ENCODE data around the gene NDOR1. TPM values are rescaled to one million over a fixed set of nuclear protein-coding genes. Genes with fewer than 3 reads are reported as not detected.

Gene NDOR1
- total and polyA plus RNA-seq, 8 donors: 9.1 to 19.5 (median 11.1) TPM

GRCh38 chr9:137234055-137234697 lies 28.7 kb downstream of the NDOR1 start:
- Histone ChIP-seq H3K4me1 (peaks cover 7 to 36% of the 10 kb centered on the region in 2 donors), H3K27me3 (peaks cover 0 to 70% of the 10 kb centered on the region in 2 donors), H3K36me3 (no peaks in the 10 kb centered on the region), H3K9me3 (no peaks in the 10 kb centered on the region), H3K27ac (no peak overlapping the region), H3K4me3 (no peak overlapping the region)
- DNase-seq (no peak), ATAC-seq (no peak)
- no peak for TF ChIP-seq CTCF (IDR thresholded peaks at IDR 0.05)
- intact Hi-C loops (cut with DNase I): no loop called here

GRCh38 chr9:137234758-137235423 lies 29.4 kb downstream of the NDOR1 start:
- Histone ChIP-seq H3K27ac (no peak overlapping the region), H3K9me3 (no peaks in the 10 kb centered on the region), H3K4me3 (no peak overlapping the region), H3K36me3 (no peaks in the 10 kb centered on the region), H3K27me3 (peaks cover 0 to 63% of the 10 kb centered on the region in 2 donors), H3K4me1 (peaks cover 7 to 43% of the 10 kb centered on the region in 2 donors)
- intact Hi-C loops (cut with DNase I): no loop called here
- TF ChIP-seq CTCF (IDR thresholded peaks at IDR 0.05): no peak
- ATAC-seq (no peak), DNase-seq (no peak)

GRCh38 chr9:137235424-137236237 lies 30.1 kb downstream of the NDOR1 start:
- intact Hi-C loops (cut with DNase I): no loop called here
- no peaks in the 10 kb centered on the region for H3K36me3 ChIP-seq
- no peak for TF ChIP-seq CTCF (IDR thresholded peaks at IDR 0.05)
- H3K9me3 ChIP-seq: no peaks in the 10 kb centered on the region
- no peak overlapping the region for H3K27ac ChIP-seq
- H3K4me3 ChIP-seq: peak overlapping the region in 1 of 2 donors; percentile 16
- peaks cover 0 to 55% of the 10 kb centered on the region in 2 donors for H3K27me3 ChIP-seq
- ATAC-seq: no peak
- no peak for DNase-seq
- H3K4me1 ChIP-seq: peaks cover 7 to 49% of the 10 kb centered on the region in 2 donors

- Histone ChIP-seq H3K9me3 (no peaks in the 10 kb centered on the region), H3K27me3 (peaks cover 0 to 48% of the 10 kb centered on the region in 2 donors), H3K27ac (peak overlapping the region in 1 of 2 donors; percentile 53), H3K4me1 (peaks cover 7 to 49% of the 10 kb centered on the region in 2 donors), H3K36me3 (no peaks in the 10 kb centered on the region), H3K4me3 (peak overlapping the region in 1 of 2 donors; percentile 16)
- ATAC-seq (peak; percentile 58), DNase-seq (peak; percentile 54 to 95 (median 88))
- TF ChIP-seq CTCF (IDR thresholded peaks at IDR 0.05): peak; percentile 95 to 100
- intact Hi-C loops (cut with DNase I): no loop called here
Observed at GRCh38 chr9:137236238-137236935, 30.9 kb downstream of the NDOR1 start.
